OCI-LY3 (cell line): ENCODE measurements around the gene MAT1A.

ENCODE experiments used
- EZH2phosphoT487 ChIP-seq: fragments of 200-600 bp; shearing (Covaris generic); IDR thresholded peaks from 2 replicates; pipeline ENCODE4 v1.6.1; 2018; ENCODE audit warnings: antibody characterized with exemption, mixed run types, low read depth
- TF ChIP-seq, protein P1 (sequence below): fragments of 200-600, 300-600 bp; sonication (generic); IDR thresholded peaks from 2 replicates; pipeline ENCODE4 v1.5.1; 2014; ENCODE audit warnings: antibody characterized with exemption, low read length, low read depth

DNA sequence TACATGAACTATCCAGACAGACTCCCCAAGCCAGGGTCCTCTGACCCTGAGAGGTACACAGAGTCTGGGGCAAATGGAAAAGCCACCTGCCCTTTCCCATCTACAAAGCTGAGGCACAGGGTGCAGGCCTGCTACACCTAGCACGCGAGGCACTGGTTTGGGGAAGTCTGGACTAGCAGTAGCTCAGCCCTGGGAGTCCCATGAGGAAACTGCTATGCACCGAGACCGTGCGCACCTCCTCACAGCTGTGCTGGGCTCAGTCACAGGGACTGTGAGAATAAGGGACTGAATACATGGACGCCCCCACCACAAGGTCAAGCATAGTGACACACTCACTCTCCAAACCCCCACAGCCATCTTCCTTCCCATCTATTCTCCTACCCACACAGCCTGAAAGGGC, 8.2 kb downstream of the MAT1A start:
- TF ChIP-seq, protein P1, sequence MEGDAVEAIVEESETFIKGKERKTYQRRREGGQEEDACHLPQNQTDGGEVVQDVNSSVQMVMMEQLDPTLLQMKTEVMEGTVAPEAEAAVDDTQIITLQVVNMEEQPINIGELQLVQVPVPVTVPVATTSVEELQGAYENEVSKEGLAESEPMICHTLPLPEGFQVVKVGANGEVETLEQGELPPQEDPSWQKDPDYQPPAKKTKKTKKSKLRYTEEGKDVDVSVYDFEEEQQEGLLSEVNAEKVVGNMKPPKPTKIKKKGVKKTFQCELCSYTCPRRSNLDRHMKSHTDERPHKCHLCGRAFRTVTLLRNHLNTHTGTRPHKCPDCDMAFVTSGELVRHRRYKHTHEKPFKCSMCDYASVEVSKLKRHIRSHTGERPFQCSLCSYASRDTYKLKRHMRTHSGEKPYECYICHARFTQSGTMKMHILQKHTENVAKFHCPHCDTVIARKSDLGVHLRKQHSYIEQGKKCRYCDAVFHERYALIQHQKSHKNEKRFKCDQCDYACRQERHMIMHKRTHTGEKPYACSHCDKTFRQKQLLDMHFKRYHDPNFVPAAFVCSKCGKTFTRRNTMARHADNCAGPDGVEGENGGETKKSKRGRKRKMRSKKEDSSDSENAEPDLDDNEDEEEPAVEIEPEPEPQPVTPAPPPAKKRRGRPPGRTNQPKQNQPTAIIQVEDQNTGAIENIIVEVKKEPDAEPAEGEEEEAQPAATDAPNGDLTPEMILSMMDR = no peak
- TF ChIP-seq EZH2phosphoT487 = no peak
